Measurements from ENCODE around the gene POLR2F.
A peak's percentile ranks its signal among the peaks of the same experiment; 100 is the strongest.

POLR2F gene

DNA sequence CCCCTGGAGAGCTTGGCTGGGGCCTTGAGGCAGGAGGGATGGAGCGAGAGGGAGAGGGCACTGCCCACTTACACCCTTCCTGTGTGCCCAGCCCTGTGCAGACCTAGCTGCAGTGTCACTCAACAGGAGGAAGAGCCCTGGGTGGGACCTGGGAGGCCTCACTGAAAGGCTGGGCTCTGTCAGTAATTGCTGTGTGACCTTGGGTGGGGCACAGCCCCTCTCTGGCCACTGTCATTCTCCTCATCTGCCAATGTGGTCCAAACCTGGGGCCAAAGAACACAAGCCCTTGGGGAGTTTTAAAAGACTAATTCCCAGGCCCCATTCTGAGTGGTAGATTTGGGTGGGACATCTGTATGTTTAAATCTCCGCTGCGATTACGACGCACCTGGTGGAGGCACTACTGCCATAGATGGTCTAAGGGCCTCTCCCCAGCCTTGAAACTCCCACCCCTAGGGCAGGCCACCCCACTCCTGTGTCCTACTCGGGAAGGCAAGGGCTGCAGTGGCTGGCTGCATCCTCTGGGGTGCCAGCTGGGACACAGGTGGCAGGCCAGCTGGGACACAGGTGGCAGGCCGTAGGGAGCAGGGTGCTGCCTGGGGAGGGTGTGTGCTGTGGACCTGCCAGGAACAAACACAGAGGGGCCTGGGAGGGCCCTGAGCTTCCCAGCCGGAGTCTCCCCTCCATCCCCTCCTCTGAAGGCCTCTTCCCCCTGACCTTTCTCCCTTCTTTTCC, 43.2 kb downstream of the POLR2F start:
- Mint-ChIP-seq H3K27ac (peak overlapping the region in 1 of 3 experiments; percentile 45), H3K4me1 (peaks cover 12% of the 10 kb centered on the region), H3K27me3 (ENCODE audit: low read depth) (peaks cover 5% of the 10 kb centered on the region), H3K36me3 (ENCODE audit: low read depth) (no peaks in the 10 kb centered on the region), H3K9me3 (no peaks in the 10 kb centered on the region), H3K4me3 (no peak overlapping the region)
- TF ChIP-seq, protein P1, sequence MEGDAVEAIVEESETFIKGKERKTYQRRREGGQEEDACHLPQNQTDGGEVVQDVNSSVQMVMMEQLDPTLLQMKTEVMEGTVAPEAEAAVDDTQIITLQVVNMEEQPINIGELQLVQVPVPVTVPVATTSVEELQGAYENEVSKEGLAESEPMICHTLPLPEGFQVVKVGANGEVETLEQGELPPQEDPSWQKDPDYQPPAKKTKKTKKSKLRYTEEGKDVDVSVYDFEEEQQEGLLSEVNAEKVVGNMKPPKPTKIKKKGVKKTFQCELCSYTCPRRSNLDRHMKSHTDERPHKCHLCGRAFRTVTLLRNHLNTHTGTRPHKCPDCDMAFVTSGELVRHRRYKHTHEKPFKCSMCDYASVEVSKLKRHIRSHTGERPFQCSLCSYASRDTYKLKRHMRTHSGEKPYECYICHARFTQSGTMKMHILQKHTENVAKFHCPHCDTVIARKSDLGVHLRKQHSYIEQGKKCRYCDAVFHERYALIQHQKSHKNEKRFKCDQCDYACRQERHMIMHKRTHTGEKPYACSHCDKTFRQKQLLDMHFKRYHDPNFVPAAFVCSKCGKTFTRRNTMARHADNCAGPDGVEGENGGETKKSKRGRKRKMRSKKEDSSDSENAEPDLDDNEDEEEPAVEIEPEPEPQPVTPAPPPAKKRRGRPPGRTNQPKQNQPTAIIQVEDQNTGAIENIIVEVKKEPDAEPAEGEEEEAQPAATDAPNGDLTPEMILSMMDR (IDR thresholded peaks at IDR 0.05; ENCODE audit: unreplicated experiment in 3 of 3): no peak

DNA sequence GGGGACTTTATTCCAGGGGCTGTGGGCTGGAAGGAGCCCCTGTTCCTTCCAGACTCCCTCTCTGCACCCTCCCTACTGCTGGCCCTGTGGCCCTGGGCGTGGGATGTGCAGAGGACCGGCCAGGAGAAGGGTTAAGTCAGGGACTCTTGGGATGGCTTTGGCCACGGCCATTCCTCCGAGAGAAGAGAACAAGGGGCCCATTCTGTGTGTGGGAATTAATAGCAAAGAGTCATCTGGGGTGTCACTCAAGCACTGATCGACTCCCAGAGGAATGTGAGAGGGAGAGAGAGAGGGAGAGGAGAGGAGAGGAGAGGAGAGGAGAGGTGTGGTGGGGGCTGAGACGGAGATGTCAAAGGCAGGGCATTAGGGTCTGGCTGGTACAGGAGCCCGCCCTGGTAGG, 45.0 kb downstream of the POLR2F start:
- Mint-ChIP-seq H3K36me3 (ENCODE audit: low read depth) (no peaks in the 10 kb centered on the region), H3K27ac (no peak overlapping the region), H3K9me3 (no peaks in the 10 kb centered on the region), H3K4me3 (no peak overlapping the region), H3K4me1 (peaks cover 12% of the 10 kb centered on the region), H3K27me3 (ENCODE audit: low read depth) (peaks cover 5% of the 10 kb centered on the region)
- TF ChIP-seq, protein P1 (IDR thresholded peaks at IDR 0.05; ENCODE audit: unreplicated experiment in 3 of 3): no peak

DNA sequence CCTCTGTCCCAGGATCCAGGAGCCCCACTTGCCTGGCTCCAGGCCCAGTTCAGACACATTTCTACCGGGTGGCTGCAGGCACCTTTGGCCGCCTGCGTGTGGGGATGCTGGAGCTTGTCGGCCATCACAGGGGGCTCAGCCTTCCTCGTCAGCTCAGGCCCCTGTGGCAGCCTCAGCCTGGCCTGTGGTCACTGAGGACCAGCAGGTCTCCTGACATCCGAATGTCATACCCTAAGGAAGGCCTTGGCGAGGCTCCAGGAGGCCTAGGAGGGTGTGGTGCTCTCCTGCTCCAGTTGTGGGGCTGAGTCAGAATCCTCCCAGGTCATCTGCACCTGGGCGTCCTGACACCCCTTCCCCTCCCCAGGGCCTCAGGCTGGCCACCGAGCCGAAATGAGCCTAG, 45.7 kb downstream of the POLR2F start:
- peaks cover 12% of the 10 kb centered on the region for H3K4me1 Mint-ChIP-seq
- no peak overlapping the region for H3K4me3 Mint-ChIP-seq
- H3K27ac Mint-ChIP-seq: no peak overlapping the region
- peaks cover 5% of the 10 kb centered on the region for H3K27me3 Mint-ChIP-seq (ENCODE audit: low read depth)
- no peaks in the 10 kb centered on the region for H3K9me3 Mint-ChIP-seq
- no peaks in the 10 kb centered on the region for H3K36me3 Mint-ChIP-seq (ENCODE audit: low read depth)
- TF ChIP-seq, protein P1 (IDR thresholded peaks at IDR 0.05; ENCODE audit: unreplicated experiment in 3 of 3): no peak

DNA sequence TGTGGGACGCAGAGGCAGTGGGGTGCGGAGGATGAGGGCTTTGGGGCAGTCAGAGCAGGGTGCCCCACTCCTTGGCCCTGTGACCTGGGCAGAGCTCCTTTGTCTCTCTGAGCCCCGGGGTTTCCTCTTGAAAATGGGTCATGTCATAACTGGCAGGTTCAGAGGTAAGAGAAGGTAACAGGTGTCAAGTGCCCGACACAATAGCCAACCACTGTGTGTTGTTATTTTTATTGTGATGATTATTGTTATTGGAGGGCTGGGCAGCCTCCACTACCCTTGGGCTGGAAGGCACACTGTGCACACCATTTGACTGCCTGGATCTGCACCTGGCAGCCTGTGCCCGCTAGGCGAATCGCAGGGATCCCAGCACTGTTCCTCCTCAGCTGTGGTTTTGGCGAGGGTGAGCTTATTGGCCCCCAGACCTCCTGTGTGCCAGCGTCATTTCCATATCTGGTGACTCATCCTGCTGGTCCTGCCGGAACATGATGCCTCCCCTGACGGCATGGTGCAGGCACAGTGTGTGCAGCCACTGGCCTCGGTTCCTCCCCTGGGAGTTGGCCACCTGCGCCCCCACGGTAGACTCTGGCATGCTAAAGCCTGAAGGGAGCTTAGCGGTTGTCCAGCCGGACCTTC, 46.3 kb downstream of the POLR2F start:
- no peak overlapping the region for H3K4me3 Mint-ChIP-seq
- H3K27ac Mint-ChIP-seq: no peak overlapping the region
- no peaks in the 10 kb centered on the region for H3K36me3 Mint-ChIP-seq (ENCODE audit: low read depth)
- H3K4me1 Mint-ChIP-seq: peaks cover 12% of the 10 kb centered on the region
- no peaks in the 10 kb centered on the region for H3K9me3 Mint-ChIP-seq
- peaks cover 5% of the 10 kb centered on the region for H3K27me3 Mint-ChIP-seq (ENCODE audit: low read depth)
- TF ChIP-seq, protein P1 (IDR thresholded peaks at IDR 0.05; ENCODE audit: unreplicated experiment in 3 of 3): no peak

DNA sequence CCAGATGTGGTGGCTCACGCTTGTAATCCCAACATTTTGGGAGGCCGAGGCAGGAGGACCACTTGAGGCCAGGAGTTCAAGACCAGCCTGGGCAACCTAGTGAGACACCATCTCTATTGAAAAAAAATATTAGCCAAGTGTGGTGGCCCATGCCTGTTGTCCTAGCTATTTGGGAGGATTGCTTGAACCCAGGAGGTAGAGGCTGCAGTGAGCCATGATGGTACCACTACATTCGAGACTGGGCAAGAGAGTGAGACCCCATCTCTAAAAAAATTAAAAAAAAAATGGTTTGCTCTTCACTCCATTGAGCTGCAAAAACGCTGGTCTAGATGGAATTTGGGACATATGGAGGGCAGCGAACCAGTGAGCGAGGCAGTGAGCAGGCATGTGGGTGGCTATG, 52.4 kb downstream of the POLR2F start:
- Mint-ChIP-seq H3K27me3 (ENCODE audit: low read depth) (peaks cover 9% of the 10 kb centered on the region), H3K27ac (no peak overlapping the region), H3K4me1 (no peaks in the 10 kb centered on the region), H3K36me3 (ENCODE audit: low read depth) (no peaks in the 10 kb centered on the region), H3K9me3 (no peaks in the 10 kb centered on the region), H3K4me3 (no peak overlapping the region)
- TF ChIP-seq, protein P1 (IDR thresholded peaks at IDR 0.05; ENCODE audit: unreplicated experiment in 3 of 3): no peak

DNA sequence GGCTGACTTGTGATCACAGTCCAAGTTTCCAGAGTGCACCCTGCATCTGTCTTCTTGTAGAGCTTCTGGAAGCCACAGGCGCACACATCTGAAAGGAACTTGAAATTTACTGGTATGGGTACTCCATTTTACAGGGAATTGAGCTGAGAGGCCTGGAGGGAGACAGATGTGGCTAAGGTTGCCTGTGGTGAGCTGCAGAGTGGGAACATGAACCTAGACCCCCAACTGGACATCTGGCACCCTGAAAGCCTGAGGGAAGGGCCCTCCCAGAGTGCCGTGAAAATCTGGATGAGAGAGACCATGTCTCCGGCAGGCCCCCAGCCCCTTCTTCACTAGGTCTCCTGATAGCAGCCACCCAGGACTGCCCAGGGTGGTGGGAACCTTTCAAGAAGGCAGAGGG, 53.4 kb downstream of the POLR2F start:
- Mint-ChIP-seq H3K27me3 (ENCODE audit: low read depth) (peaks cover 4% of the 10 kb centered on the region), H3K4me1 (no peaks in the 10 kb centered on the region), H3K36me3 (ENCODE audit: low read depth) (no peaks in the 10 kb centered on the region), H3K9me3 (no peaks in the 10 kb centered on the region), H3K27ac (no peak overlapping the region), H3K4me3 (no peak overlapping the region)
- TF ChIP-seq, protein P1 (IDR thresholded peaks at IDR 0.05; ENCODE audit: unreplicated experiment in 3 of 3): no peak
